ENCODE measurements around the gene BIRC7. TPM values are rescaled to one million over a fixed set of nuclear protein-coding genes. Genes with fewer than 3 reads are reported as not detected.

The BIRC7 gene, protein sequence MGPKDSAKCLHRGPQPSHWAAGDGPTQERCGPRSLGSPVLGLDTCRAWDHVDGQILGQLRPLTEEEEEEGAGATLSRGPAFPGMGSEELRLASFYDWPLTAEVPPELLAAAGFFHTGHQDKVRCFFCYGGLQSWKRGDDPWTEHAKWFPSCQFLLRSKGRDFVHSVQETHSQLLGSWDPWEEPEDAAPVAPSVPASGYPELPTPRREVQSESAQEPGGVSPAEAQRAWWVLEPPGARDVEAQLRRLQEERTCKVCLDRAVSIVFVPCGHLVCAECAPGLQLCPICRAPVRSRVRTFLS
- total RNA-seq = not detected

GRCh38 chr20:63235399-63235983 lies at the start of gene BIRC7:
Gene BIRC7, plus strand, starts transcription at chr20:63235905. Its CDS starts 192 bp downstream, at chr20:63236097.
- DNase-seq = no peak

DNA sequence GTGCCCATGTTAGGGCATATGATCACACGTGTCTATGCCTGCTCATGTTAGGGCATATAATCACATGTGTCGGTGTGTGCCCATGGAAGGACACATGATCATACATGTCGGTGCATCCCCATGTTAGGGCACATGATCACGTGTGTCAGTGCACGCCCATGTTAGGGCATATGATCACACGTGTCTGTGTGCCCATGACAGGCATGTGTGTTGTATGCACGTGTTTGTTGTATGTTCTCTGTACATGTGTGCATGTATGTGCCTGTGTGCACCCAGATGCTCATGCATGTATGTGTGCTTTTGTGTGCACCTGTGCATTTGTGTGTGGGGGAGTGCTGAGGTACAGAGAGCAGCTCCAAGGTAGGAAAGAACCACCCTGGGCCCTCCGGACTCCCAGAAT lies 49.6 kb upstream of the BIRC7 start:
- no peak for DNase-seq

DNA sequence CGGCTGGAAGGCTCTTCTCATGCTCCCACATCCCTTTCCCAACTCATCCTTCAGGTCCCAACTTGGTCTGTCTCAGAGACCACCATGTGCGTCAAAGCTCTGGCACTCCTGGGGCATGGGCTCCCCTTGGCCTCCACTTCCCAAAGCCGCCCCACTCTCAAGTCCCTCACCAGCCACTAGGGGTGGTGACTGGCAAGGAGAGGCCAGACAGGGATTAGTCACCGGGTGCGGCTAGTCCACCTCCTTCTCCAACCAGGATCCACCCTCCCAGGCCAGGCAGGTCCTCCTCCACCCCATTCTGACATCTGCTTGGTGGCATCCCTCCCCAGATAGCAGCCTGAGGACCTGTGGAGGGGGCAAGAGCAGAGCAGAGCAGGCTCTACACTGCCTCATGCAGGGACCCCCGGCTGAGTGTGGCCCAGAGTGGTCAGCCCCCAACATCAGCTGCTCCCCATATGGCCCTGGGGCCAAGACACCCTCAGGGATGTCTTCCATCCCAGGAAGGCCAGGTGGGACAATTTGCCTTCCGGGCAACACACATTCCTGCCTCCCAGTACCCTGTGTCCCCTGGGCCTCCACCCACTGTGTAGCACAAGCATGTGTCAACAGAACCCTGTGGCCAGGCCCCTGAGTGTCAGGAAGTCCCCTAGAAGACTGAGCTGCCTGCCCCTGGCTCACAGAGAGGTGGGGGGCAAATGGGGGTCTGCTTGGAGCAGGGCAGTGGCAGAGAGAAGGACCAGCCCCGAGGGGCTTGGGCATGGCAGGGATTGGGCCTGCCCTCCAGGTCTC lies 49.0 kb upstream of the BIRC7 start:
- DNase-seq = no peak

- DNase-seq = no peak
Observed at GRCh38 chr20:63187338-63188158, 48.2 kb upstream of the BIRC7 start.

GRCh38 chr20:63188159-63188442 lies 47.6 kb upstream of the BIRC7 start:
- no peak for DNase-seq

- no peak for DNase-seq
Observed at GRCh38 chr20:63188641-63189321, 46.9 kb upstream of the BIRC7 start.

DNA sequence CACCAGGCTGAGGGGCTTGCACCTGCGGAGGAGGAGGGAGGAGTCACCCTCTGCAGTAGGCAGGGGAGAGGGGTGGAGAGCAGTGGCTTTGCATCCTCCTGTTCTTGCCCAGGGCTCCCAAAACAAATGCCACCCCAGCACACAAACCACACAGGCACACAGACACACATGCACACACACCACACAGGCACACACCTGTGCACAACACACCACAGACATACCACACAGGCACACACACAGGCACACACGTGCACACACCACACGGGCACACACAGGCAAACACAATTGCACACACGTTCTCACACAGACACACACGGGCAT lies 46.4 kb upstream of the BIRC7 start:
- DNase-seq = no peak

GRCh38 chr20:63189846-63190559 lies 45.7 kb upstream of the BIRC7 start:
- DNase-seq = no peak

DNA sequence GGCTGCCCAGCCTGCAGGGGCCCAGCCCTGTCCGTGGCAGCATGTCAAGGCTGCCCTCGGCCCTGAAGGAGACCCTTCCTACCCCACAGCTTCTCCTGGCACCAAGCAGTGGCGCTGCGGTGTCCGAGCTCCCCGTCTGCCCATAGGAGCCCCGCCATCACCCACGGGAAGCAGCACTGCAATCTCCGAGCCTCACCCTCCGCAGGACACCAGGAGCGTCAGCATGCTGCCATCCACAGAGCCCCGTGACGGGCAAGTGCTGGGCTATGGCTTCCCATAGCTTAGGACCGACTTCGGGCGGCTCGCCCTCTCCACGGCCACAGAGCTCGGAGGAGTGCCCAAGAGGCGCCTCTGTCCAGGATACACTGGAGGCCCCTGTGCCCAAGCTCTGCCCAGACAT lies 44.9 kb upstream of the BIRC7 start:
- DNase-seq = no peak

DNA sequence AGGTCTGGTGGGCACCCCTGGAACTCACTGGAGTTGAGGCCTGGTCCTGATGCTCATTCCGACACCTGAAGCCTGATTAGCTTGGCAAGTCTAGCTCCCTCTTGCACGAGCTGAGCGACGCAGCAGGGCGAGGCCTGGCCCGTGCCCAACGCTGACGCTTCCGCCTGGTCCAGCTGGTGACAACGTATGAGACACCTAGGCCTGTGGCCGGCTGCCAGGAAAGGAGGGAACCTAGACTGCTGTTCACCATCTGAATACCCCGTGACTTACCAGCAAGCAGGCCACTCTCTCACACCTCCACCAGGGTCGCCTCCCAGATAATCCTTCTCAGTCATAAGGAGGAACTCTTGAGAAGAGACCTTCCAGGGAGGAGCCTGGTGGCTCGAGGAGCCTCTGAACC lies 44.3 kb upstream of the BIRC7 start:
- no peak for DNase-seq

DNA sequence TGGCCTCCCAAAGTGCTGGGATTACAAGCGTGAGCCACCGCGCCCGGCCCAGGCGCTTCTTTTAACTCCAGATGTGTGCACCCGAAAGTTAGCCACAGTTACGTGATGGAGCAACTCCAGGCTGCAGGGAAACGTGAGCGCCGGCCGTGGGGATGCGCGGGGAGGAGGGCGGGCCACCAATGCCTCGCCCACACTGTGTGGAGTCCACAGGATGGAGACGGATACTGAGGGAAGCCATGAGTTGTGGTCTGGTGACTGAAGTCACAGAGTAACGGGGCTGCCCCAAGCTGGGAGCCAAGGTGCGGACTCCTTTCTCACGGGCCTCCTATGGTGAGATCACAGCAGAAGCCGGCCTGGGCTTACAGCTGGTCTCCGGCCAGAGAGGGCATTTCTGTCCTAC lies 43.0 kb upstream of the BIRC7 start:
- DNase-seq = no peak

DNA sequence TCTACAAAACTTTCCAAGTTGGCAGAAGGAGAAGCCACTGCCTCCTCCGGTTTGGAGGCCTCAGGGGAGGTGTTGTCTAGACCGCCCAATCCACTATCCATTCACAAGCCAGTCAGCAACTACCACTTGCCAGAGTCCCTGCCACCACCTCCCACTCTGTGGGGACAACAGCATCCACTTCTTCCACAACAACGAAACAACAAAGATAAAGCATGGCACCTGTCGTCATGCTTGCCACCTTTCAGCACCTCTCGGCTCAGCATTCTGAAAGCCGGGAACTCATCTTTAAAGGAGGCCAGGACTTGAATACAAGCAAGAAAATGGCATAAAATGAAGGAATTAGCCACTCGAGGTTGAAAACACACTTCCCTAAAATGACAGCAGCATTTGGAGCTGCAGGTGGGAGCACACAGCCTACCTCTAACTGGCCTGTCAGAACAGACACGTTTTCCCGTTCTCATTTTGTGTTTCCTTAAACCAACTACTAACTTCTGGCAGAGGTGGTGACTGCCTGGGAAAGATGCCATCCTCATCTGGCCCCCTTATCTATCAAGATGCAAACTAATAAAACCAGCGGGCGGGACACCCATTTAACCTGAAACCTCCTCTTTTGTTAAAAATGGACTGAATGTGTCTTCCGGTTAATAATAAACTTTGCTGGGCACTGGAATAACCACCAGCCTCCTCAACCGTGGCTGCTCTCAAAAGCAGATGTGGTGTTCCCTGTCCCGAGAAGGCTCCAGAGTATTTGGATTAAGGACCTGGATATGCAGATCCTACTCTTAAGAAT lies 41.5 kb upstream of the BIRC7 start:
- no peak for DNase-seq

DNA sequence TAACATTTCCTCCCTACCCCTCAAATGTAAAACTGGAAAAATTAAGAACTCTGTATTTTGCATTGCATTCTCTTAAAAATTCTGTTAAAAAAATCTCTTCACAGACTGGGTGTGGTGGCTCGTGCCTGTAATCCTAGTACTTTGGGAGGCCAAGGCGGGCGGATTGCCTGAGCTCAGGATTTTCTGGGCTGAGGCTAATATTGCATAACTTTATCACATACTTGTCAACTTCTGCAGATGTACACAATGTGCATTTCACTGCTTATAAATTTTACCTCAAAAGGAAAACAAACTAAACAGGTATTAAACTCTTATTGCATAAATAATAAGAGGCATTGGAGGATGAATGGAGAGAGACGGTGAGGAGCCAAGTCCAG lies 40.9 kb upstream of the BIRC7 start:
- no peak for DNase-seq

- no peak for DNase-seq
Observed at GRCh38 chr20:63196768-63197470, 38.8 kb upstream of the BIRC7 start.

- DNase-seq = no peak
Observed at GRCh38 chr20:63198606-63199005, 37.1 kb upstream of the BIRC7 start.

DNA sequence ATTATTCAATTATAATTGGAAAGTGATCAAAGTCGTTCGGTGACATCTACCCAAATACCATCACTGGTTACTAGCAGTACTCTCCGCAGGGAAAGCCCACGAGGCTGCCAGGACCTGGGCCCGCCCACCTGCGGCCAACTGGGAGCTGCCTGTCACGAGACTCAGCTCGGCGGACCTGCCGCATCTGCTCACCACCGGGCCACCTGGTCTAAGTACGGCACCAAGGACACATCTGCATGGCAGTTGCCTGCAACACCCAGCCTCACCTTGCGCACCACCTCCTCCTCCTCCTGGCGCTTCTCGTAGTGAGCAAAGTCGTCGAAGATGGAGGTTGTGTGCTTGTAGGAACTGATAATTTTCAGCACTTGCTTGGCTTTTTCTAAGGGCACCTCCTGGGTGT lies 33.7 kb upstream of the BIRC7 start:
- DNase-seq = no peak

- DNase-seq = no peak
Observed at GRCh38 chr20:63202811-63203526, 32.7 kb upstream of the BIRC7 start.

GRCh38 chr20:63204362-63204761 lies 31.3 kb upstream of the BIRC7 start:
- no peak for DNase-seq

GRCh38 chr20:63205896-63206295 lies 29.8 kb upstream of the BIRC7 start:
- DNase-seq = no peak

- DNase-seq = no peak
Observed at GRCh38 chr20:63206878-63207277, 28.8 kb upstream of the BIRC7 start.

Measured in occipital lobe (tissue), 2 donors.